ENCODE data around the gene CERS3. TPM values are rescaled to one million over a fixed set of nuclear protein-coding genes. Genes with fewer than 3 reads are reported as not detected.
"Not testable (repeated sequence)": the region's sequence is repeated elsewhere in the genome, so short reads cannot be mapped to it uniquely, and the experiment has no call there.

Gene CERS3
- total RNA-seq, 1 donor from 2014 or later, result 43.5 TPM

DNA sequence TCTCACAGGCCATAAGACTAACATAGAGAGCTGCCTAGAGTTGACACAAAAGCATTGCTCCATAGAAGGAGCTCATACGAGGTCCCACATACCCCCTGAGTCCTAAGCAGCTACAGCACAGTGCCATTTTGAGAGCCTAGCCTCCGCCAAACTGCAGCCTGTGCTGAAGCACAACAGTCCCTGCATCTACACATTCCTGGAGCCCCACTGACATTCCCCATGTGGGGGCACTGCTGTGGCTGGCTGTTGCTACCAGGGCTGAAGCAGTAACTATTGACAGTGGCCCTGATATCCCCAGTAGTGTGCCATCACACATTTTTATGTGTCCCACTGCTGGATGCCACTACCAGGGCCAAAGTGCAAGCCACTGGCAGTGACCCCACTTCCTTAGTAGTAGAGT is 80.3 kb downstream of the CERS3 start:
- H3K27me3 ChIP-seq, result no peaks in the 10 kb centered on the region
- H3K27ac ChIP-seq, result no peak overlapping the region
- no peaks in the 10 kb centered on the region for H3K36me3 ChIP-seq
- DNase-seq (ENCODE audit: extremely low spot score in 2 of 2), result no peak
- no peaks in the 10 kb centered on the region for H3K9me3 ChIP-seq
- no peak overlapping the region for H3K4me3 ChIP-seq
- TF ChIP-seq POLR2AphosphoS5 (IDR thresholded peaks at IDR 0.05; ENCODE audit: insufficient read depth in 1 of 2, low read depth in 1 of 2) (no peak), POLR2A (IDR thresholded peaks at IDR 0.05) (no peak)
- TF ChIP-seq, protein P1, sequence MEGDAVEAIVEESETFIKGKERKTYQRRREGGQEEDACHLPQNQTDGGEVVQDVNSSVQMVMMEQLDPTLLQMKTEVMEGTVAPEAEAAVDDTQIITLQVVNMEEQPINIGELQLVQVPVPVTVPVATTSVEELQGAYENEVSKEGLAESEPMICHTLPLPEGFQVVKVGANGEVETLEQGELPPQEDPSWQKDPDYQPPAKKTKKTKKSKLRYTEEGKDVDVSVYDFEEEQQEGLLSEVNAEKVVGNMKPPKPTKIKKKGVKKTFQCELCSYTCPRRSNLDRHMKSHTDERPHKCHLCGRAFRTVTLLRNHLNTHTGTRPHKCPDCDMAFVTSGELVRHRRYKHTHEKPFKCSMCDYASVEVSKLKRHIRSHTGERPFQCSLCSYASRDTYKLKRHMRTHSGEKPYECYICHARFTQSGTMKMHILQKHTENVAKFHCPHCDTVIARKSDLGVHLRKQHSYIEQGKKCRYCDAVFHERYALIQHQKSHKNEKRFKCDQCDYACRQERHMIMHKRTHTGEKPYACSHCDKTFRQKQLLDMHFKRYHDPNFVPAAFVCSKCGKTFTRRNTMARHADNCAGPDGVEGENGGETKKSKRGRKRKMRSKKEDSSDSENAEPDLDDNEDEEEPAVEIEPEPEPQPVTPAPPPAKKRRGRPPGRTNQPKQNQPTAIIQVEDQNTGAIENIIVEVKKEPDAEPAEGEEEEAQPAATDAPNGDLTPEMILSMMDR (IDR thresholded peaks at IDR 0.05), result no peak
- no peaks in the 10 kb centered on the region for H3K4me1 ChIP-seq
- intact Hi-C loops (cut with DNase I), result no loop called here

DNA sequence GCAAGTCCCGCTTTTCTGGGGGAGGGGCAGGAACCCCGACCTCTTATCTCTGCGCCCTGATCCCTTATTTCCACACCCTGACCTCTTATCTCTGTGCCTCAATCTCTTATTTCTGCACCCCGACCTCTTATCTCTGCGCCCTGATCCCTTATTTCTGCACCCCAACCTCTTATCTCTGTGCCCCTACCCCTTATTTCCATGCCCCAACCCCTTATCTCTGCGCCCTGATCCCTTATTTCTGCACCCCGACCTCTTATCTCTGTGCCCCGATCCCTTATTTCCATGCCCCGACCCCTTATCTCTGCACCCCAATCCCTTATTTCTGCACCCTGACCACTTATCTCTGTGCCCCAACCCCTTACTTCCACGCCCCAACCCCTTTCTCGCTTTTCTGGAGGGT is 87.7 kb downstream of the CERS3 start:
- intact Hi-C loops (cut with DNase I); DNase-seq (ENCODE audit: extremely low spot score in 2 of 2); H3K27me3 ChIP-seq; H3K36me3 ChIP-seq; H3K9me3 ChIP-seq; H3K4me3 ChIP-seq; H3K27ac ChIP-seq: not testable (repeated sequence)
- H3K4me1 ChIP-seq, result peaks cover 16% of the 10 kb centered on the region

DNA sequence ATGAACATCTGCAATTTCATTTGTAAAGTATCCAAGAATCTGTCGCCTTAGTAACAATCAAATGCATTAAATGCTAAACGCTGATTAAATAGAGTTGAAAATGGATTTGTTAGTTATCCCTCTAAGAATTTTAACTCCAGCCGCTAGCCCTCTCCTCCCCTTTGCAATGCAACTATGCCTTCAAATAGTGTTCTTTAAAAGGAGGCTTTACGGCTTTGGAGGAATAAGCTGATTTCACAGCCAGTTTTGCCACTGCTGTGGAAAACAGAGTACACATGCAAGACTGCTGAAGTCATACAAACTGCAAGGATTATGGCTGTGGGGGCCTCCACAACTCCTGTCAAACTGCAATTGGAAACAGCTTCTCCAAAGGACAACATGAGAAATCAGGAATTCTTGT is 89.2 kb downstream of the CERS3 start:
- Histone ChIP-seq H3K36me3 (no peaks in the 10 kb centered on the region), H3K9me3 (no peaks in the 10 kb centered on the region), H3K4me1 (peaks cover 16% of the 10 kb centered on the region), H3K27ac (no peak overlapping the region), H3K27me3 (no peaks in the 10 kb centered on the region), H3K4me3 (no peak overlapping the region)
- no peak for DNase-seq (ENCODE audit: extremely low spot score in 2 of 2)
- TF ChIP-seq POLR2A (IDR thresholded peaks at IDR 0.05), result no peak
- TF ChIP-seq, protein P1 (IDR thresholded peaks at IDR 0.05), result no peak
- no peak for TF ChIP-seq POLR2AphosphoS5 (IDR thresholded peaks at IDR 0.05; ENCODE audit: insufficient read depth in 1 of 2, low read depth in 1 of 2)
- intact Hi-C loops (cut with DNase I), result no loop called here

DNA sequence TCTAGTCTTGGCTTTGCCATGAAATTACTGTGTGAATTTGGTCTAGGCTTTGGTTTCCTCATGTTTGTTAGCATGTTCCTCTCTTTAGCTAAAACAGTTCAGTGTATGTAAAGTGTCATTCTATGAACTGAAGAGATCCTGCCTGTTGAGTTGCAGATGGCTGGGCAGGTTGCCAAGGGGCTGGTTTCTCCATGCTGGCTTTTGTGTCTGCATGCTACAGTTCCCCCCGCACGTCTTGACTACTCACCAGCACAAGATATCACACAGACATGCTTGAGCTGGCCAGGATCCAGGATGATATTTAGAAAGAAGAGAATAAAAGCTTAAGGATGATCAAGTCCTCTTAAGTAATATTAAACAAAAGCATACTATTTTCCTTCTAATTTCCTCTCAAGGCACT is 90.2 kb downstream of the CERS3 start:
- no peak for DNase-seq (ENCODE audit: extremely low spot score in 2 of 2)
- no peaks in the 10 kb centered on the region for H3K36me3 ChIP-seq
- no peak overlapping the region for H3K4me3 ChIP-seq
- no peaks in the 10 kb centered on the region for H3K27me3 ChIP-seq
- no peak for TF ChIP-seq POLR2A (IDR thresholded peaks at IDR 0.05)
- TF ChIP-seq, protein P1 (IDR thresholded peaks at IDR 0.05), result no peak
- TF ChIP-seq POLR2AphosphoS5 (IDR thresholded peaks at IDR 0.05; ENCODE audit: insufficient read depth in 1 of 2, low read depth in 1 of 2), result no peak
- no peaks in the 10 kb centered on the region for H3K9me3 ChIP-seq
- intact Hi-C loops (cut with DNase I), result no loop called here
- H3K4me1 ChIP-seq, result peaks cover 16% of the 10 kb centered on the region
- no peak overlapping the region for H3K27ac ChIP-seq

DNA sequence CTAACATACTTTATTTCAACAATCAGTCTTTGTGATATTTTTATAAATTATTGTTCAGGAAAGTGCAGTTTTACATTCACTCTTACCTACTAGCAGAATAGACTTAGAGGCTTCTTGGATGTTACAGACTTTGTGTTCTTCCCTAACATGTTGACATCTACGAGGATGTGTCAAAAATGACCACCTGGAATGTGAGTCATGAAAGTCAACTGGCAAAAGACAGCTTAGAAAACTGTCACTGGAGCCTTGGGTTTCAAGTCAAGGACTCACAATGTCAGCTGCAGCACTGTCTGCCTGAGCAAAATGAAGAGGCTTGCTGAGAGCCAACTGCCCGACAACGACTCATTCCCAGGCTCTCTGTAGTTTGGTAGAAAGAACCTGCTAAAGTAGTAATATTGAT is 91.5 kb downstream of the CERS3 start:
- H3K36me3 ChIP-seq, result no peaks in the 10 kb centered on the region
- no peaks in the 10 kb centered on the region for H3K27me3 ChIP-seq
- H3K4me3 ChIP-seq, result no peak overlapping the region
- TF ChIP-seq, protein P1 (IDR thresholded peaks at IDR 0.05), result no peak
- TF ChIP-seq POLR2AphosphoS5 (IDR thresholded peaks at IDR 0.05; ENCODE audit: insufficient read depth in 1 of 2, low read depth in 1 of 2) (no peak), POLR2A (IDR thresholded peaks at IDR 0.05) (no peak)
- DNase-seq (ENCODE audit: extremely low spot score in 2 of 2), result no peak
- no peaks in the 10 kb centered on the region for H3K9me3 ChIP-seq
- H3K4me1 ChIP-seq, result peaks cover 16% of the 10 kb centered on the region
- intact Hi-C loops (cut with DNase I), result no loop called here
- H3K27ac ChIP-seq, result no peak overlapping the region

DNA sequence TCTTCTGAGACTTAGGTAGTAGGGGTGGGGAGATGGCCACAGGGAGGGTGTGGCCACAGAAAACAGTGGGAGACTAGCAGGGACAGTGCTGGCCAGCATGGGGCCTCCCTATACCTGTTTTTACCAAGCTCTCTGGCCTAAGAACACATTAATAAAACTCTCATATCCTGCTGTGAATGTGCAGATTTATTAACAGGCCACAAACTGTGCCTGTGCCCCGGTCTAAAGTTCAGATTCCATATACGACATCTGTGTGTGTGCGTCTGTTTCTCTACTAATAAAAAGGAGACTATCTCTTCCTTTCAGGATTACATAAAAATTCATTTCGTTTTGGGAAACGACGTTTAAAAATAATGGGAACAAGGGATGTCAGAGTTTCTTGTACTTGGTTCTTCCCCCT is 94.2 kb downstream of the CERS3 start:
- H3K9me3 ChIP-seq, result no peaks in the 10 kb centered on the region
- H3K4me1 ChIP-seq, result peaks cover 13% of the 10 kb centered on the region
- no peak overlapping the region for H3K4me3 ChIP-seq
- TF ChIP-seq POLR2A (IDR thresholded peaks at IDR 0.05) (no peak), POLR2AphosphoS5 (IDR thresholded peaks at IDR 0.05; ENCODE audit: insufficient read depth in 1 of 2, low read depth in 1 of 2) (no peak)
- TF ChIP-seq, protein P1 (IDR thresholded peaks at IDR 0.05), result no peak
- no peaks in the 10 kb centered on the region for H3K36me3 ChIP-seq
- intact Hi-C loops (cut with DNase I), result no loop called here
- no peaks in the 10 kb centered on the region for H3K27me3 ChIP-seq
- no peak for DNase-seq (ENCODE audit: extremely low spot score in 2 of 2)
- H3K27ac ChIP-seq, result no peak overlapping the region

All from vagina (tissue), 2 donors.